Activated CD8-positive, alpha-beta memory T cell treated with anti-CD3 and anti-CD28 coated beads for 48 hours (primary cell): ENCODE results near the gene UQCRHL.

ENCODE experiments used
- DNase-seq, 3 experiments: peaks; one replicate each; pipeline ENCODE4 v3.0.0-alpha.2; 2020; ENCODE audit warnings: low read depth in 2 of 3, low spot score in 2 of 3

The UQCRHL gene

GRCh38 chr1:15758953-15759661 is 48.3 kb downstream of the UQCRHL start:
- no peak for DNase-seq

- DNase-seq: no peak
These were observed 49.0 kb downstream of the UQCRHL start, which contains the start of gene FBLIM1 for GRCh38 chr1:15758343-15758931. Gene FBLIM1 (plus strand): TSS chr1:15758795. CDS start chr1:15764984, 6,189 bp downstream.

GRCh38 chr1:15757575-15758342 is 49.7 kb downstream of the UQCRHL start:
- no peak for DNase-seq
